Measurements from ENCODE around the gene PRKAR1A. TPM values are rescaled to one million over a fixed set of nuclear protein-coding genes. Genes with fewer than 3 reads are reported as not detected.
A peak's percentile ranks its signal among the peaks of the same experiment; 100 is the strongest.

Gene PRKAR1A
- total RNA-seq, result 100 to 1,000 TPM; 367 to 431 (median 417) TPM

DNA sequence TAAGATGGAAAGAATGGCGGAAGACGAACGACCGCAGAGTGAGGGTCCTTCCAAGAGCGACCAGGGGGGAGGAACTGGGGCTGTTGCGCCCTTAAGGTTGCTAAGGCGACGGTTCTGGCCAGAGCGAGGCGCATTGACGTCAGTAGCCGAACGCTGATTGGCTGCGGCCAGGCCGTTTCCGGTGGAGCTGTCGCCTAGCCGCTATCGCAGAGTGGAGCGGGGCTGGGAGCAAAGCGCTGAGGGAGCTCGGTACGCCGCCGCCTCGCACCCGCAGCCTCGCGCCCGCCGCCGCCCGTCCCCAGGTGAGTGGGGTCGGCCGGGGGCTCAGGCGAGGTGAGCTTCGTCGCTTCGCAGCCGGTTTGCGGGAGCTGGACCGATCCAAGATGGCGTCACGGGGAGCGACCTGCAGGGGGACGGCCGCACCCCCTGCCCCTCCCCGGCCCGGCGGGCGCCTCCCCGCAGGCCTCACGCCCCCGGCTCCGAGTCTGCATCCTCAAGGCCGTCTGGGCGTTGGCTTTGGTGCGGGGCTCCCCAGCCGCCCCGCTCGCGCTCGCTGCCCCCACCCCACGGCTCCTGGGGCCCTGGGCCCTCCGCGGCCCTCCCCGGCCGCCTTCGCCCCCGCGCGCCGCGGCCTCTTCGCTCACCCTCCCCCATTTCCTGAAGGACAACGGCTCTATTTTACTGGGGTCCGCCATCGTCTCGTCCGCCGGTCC lies at the start of gene PRKAR1A:
PRKAR1A (plus strand) TSS at position 184 of the 713 bp plus-strand sequence. CDS start 2,970 bp downstream, outside the sequence.
- WGBS, 2 donors, result 0 to 1% methylated on average over 22 to 32 of the region's 81 CpGs
- H3K9me3 ChIP-seq, result no peaks in the 10 kb centered on the region
- H3K36me3 ChIP-seq, result peaks cover 7 to 9% of the 10 kb centered on the region in 2 donors
- TF ChIP-seq POLR2A (IDR thresholded peaks at IDR 0.05), result peak; percentile 84 to 96
- TF ChIP-seq, protein P1, sequence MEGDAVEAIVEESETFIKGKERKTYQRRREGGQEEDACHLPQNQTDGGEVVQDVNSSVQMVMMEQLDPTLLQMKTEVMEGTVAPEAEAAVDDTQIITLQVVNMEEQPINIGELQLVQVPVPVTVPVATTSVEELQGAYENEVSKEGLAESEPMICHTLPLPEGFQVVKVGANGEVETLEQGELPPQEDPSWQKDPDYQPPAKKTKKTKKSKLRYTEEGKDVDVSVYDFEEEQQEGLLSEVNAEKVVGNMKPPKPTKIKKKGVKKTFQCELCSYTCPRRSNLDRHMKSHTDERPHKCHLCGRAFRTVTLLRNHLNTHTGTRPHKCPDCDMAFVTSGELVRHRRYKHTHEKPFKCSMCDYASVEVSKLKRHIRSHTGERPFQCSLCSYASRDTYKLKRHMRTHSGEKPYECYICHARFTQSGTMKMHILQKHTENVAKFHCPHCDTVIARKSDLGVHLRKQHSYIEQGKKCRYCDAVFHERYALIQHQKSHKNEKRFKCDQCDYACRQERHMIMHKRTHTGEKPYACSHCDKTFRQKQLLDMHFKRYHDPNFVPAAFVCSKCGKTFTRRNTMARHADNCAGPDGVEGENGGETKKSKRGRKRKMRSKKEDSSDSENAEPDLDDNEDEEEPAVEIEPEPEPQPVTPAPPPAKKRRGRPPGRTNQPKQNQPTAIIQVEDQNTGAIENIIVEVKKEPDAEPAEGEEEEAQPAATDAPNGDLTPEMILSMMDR (IDR thresholded peaks at IDR 0.05), result no peak
- H3K4me3 ChIP-seq (replicated peaks in 1 of 3), result peak within 1 kb of the TSS; percentile 64 to 94 (median 92)
- intact Hi-C loops (cut with DNase I), result no loop called here
- peak; percentile 94 to 95 for DNase-seq
- peaks cover 23 to 26% of the 10 kb centered on the region in 2 donors for H3K4me1 ChIP-seq
- H3K27ac ChIP-seq, result peak within 1 kb of the TSS; percentile 100
- H3K27me3 ChIP-seq, result no peaks in the 10 kb centered on the region

DNA sequence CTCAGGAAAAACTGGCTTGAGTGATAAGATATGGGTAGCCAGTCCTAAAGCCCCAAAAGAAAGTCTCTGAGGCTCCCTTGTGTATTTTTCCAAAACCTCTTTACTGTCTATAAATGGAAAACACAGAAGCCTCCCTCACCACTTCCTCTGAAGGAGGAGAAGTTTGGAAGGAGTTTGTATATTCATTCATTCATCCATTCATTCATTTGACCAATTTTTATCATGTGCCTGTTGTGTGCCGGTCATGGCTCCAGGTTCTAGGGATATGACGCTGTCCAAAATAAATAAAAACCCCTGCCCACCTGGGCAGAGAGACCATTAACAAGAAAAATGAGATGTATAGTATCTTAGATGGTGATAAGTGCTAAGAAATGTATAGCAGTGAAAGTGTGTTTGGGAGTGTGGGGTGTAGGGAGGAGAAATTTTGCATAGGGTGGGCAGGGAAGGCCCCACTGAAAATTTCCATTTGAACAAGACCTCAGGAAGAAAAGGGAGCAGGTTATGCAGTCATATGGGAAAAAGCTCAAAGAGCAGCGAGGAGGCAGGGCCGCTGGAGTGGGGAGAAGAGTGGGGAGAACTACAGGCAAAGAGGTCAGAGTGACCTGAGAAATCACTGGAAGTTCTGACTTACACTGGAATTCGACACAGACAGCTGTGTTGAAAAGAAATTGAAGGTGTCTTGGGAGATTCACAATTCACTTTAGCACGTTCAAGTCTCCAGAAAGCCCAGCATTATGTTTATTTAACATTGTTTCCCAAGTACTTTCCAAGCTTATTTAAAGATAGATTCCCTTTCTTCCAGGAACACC lies 48.8 kb upstream of the PRKAR1A start:
- intact Hi-C loops (cut with DNase I), result loop anchor here (5.0 kb wide), 1 partner anchor 201 kb away; no protein-coding TSS in a partner anchor
- DNase-seq, result no peak
- TF ChIP-seq POLR2A (IDR thresholded peaks at IDR 0.05), result no peak
- TF ChIP-seq, protein P1 (IDR thresholded peaks at IDR 0.05), result no peak
- Histone ChIP-seq H3K4me1 (peaks cover 20 to 30% of the 10 kb centered on the region in 2 donors), H3K4me3 (replicated peaks in 1 of 3) (no peak overlapping the region), H3K9me3 (no peaks in the 10 kb centered on the region), H3K27me3 (no peaks in the 10 kb centered on the region), H3K27ac (no peak overlapping the region), H3K36me3 (no peaks in the 10 kb centered on the region)
- 52 to 53% methylated on average over 6 of the region's 6 CpGs for WGBS, 2 donors

DNA sequence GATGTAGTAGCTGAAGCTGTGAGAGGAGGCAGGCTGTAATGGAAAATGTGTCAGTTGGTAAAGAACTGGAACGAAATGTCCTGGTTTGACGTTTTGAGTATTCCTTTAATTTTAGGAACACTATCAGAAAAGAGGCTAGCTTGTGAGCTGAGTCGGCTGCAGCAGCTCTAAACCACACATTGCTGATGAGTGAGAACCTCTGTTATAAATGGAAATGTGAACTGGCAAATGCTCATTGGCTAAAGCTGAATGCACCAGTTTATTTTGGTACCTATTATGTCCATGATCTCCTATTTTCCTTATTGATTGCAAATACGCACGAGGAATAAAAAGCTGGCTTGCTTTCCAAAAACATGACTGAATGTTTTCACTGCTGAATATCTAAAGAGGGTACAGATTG lies 43.9 kb upstream of the PRKAR1A start:
- no peaks in the 10 kb centered on the region for H3K4me1 ChIP-seq
- H3K27ac ChIP-seq, result no peak overlapping the region
- intact Hi-C loops (cut with DNase I), result loop anchor here (5.0 kb wide), 1 partner anchor 296 kb away; no protein-coding TSS in a partner anchor
- no peaks in the 10 kb centered on the region for H3K36me3 ChIP-seq
- no peak for DNase-seq
- no peak overlapping the region for H3K4me3 ChIP-seq (replicated peaks in 1 of 3)
- 57 to 70% methylated on average over 5 of the region's 5 CpGs for WGBS, 2 donors
- TF ChIP-seq, protein P1 (IDR thresholded peaks at IDR 0.05), result no peak
- no peak for TF ChIP-seq POLR2A (IDR thresholded peaks at IDR 0.05)
- no peaks in the 10 kb centered on the region for H3K27me3 ChIP-seq
- no peaks in the 10 kb centered on the region for H3K9me3 ChIP-seq

DNA sequence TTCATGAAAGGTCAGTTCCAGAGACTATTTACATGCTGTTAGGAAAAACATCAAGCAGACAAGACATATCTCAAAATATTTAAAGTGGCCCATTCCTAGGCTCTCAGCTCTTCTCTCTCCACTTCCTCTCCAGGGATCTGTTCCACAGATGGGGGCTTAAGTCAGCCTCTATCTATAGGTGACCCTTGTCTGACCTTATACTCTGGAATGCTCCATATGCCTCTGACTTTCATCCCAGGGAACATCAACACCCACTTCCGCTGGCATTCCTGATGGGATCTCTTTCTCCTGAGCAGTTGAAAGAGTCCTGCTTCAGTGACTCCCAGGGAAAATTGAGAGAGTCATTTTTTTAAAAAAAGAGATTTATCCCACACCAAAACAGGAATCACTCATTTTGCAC lies 43.4 kb upstream of the PRKAR1A start:
- no peak overlapping the region for H3K27ac ChIP-seq
- no peaks in the 10 kb centered on the region for H3K9me3 ChIP-seq
- H3K4me1 ChIP-seq, result no peaks in the 10 kb centered on the region
- H3K4me3 ChIP-seq (replicated peaks in 1 of 3), result no peak overlapping the region
- intact Hi-C loops (cut with DNase I), result loop anchor here (5.0 kb wide), 1 partner anchor 296 kb away; no protein-coding TSS in a partner anchor
- no peaks in the 10 kb centered on the region for H3K27me3 ChIP-seq
- TF ChIP-seq POLR2A (IDR thresholded peaks at IDR 0.05), result no peak
- TF ChIP-seq, protein P1 (IDR thresholded peaks at IDR 0.05), result no peak
- 84 to 87% methylated on average over 1 of the region's 1 CpG for WGBS, 2 donors
- DNase-seq, result no peak
- H3K36me3 ChIP-seq, result no peaks in the 10 kb centered on the region
